ENCODE measurements around the gene A1CF.
A peak's percentile ranks its signal among the peaks of the same experiment; 100 is the strongest.

Gene A1CF

DNA sequence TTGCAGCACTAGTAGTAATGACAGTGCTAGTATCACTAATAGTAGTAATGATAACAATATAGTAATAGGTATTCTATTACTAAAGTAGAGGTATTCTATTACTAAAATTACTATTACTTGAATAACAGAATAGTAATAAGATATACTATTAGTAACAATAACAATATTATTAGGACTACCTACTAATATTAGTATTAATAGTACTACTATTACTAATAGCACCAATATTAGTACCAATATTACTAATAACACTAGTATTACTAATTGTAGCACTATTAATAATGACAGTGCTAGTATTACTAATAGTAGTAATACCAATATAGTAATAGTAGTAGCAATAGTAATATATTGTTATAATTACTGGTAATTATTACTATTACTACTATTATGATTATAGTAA is 24.1 kb downstream of the A1CF start:
- DNase-seq (ENCODE audit: low spot score): no peak

DNA sequence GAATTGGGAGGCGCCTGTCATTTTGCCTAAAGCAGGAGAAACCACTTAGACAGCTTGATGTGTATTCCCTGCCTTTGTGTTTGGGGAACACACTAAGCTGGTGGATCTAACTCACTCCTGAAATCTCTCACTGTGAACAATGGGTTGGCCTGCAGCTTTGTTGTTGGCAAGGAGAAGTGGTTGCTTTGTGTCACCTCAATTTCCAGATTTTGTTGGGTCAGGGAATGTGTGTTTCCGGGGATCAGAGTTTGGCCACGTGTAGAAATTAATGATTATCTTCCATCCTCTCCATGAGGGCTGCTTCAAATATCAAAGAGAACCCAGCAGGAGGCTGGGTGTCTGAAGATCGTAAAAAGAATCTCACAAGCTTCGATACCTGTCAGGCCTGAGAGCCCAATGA is 27.8 kb downstream of the A1CF start:
- DNase-seq (ENCODE audit: low spot score): no peak

DNA sequence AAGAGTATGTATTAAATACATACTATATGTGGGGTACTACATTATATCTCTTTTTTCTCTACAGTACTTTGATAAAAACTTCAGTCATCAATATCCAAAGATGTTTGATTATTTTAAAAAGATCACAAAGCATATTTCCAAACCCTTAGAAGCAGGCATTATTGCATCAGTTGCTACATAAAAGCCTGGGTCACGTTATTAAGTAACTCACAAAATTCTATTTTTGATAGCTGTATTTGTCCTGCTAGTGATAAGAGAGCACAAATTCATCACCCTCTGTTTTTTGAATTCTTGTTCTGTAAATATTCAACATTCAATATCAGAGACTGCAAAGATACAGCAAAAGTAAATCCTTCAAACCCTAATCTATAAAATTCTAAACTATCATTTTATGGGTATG is 30.0 kb downstream of the A1CF start:
- no peak for DNase-seq (ENCODE audit: low spot score)

DNA sequence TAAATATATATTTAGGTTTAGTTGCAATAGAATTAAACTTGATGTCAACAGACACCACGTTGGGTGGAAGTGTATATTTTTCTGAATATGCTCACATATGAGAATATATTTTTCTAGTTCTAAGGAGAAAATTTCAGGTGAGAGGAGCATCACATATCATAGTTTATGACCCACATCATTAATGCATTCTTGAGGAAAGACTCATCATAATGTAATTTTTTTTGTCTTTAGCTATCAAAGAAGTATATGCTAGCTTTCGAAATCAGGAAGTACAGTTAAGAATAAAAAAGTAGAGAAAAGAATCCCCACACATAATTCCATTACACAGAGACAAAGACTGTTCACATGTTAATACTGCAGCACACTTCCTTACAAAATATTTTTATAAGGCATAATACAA is 30.4 kb downstream of the A1CF start:
- DNase-seq (ENCODE audit: low spot score): no peak

DNA sequence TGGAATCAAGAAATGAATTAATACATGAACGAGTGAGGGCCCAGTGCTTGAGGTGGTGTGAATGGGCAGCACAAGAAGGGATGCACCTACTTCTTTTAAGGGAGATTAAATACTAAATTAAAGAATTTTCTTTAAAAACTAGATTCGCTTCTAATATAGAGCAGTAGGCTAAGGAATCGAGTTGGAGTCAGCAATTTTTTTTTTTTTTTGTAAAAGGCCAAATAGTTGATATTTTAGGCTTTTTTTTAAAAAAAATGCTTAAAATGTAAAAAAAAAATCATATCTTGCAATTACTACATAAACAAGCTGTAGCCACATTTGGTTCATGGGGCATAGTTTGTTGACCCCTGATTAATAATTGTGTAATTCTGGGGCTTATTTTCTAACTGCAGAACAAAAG is 31.9 kb downstream of the A1CF start:
- no peak for DNase-seq (ENCODE audit: low spot score)

DNA sequence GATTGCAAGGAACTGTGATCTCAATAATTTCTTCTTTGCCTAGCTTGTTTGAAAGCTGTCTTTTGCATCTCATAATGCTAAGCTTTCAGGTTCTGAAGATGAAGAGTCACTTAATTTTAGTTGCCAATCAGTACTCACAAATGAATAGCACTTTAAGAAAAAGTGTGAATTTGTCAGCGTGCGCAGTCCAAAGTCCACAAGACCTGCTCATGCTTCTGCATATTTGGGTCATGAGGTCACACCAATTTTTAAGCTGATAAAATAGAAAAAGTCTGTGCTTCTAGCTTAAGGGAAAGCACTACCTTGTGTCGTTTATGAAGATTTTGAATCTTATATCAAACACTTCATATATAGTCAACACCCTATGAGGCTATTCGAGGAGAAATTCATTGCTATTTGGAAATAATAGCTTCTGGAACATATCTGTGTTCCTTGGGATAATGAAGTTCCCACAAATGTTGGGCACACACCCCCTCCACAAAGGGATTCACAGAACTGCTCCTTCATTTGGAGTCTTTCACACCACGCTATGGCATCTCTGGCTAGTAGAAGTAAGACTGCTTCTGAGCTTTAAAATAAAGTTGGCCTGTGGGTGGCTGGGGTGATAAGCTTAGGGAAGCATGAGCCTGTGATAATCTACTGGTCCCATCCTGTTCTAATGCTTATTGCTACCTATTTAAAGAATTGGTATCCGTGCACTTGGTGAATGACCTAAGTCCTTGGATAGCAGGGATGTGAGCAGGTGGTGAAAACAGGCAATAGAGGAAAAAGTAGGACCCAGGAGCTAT is 33.3 kb downstream of the A1CF start:
- DNase-seq (ENCODE audit: low spot score): no peak

DNA sequence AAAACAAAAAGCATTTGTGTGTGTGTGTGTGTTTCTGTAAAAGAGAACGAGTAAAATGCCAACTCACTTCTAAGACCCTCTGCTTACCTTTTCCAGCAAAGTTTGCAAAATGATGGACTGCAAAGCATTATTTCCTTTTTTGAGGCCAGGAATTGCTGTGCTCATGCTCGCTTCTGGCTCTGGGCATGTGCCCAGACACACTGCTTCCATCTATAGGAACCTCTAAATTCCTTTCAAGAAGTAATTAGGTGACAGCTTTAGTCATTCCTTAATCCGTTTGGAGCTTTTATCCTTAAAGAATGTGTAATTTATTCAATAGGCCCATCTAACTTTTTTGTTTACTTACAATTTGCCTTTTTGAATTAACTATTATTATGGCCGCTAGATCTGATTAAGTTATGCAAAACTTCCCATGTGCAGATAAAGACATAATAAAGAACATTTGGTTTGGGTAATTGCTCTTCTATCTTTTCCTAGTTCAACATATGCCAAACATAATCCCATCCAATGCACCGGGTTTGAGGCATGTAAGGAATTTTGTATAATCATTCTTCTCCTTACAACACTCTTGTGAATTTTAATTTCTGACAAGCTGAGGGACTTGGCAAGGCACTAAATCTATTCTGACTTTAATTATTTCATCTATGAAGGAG is 34.7 kb downstream of the A1CF start:
- peak; percentile 17 for DNase-seq (ENCODE audit: low spot score)

DNA sequence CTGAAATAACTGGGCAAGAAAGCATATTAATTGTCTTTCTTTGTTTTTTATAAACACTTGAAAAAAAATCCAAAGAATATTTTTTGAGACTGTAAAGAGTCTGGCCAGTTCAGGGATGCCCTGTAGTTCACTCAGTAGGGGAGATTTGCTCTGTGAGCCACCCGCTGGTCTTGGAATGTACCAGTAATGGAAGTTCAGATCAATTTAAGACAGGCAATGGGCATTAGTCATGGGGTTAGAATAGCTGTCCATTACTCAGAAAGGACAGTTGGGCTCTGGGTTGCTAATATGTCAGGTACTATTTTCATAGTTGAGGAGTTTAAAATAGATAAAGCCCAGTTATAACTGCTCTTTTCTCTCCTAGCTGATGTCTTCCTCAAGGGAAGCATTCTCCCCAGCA is 38.7 kb downstream of the A1CF start:
- DNase-seq (ENCODE audit: low spot score): no peak

DNA sequence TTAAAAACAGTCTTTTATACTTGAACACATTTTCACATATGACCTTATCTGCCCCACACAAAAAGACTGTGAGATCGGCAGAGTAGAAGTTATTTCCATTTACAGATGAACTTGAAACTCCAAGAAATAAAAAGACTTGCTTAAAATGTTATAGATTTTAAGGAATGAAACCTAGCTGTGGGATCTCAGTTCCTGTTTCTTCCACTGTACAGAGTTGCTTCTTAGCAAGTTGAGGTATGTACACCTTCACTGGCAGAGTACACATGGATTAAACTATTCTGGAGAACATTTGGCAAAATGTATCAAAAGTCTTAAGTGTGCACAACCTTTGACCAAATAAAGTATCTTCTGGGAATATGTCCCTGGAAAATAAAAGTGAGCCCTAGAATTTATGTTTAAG is 48.3 kb downstream of the A1CF start:
- no peak for DNase-seq (ENCODE audit: low spot score)

DNA sequence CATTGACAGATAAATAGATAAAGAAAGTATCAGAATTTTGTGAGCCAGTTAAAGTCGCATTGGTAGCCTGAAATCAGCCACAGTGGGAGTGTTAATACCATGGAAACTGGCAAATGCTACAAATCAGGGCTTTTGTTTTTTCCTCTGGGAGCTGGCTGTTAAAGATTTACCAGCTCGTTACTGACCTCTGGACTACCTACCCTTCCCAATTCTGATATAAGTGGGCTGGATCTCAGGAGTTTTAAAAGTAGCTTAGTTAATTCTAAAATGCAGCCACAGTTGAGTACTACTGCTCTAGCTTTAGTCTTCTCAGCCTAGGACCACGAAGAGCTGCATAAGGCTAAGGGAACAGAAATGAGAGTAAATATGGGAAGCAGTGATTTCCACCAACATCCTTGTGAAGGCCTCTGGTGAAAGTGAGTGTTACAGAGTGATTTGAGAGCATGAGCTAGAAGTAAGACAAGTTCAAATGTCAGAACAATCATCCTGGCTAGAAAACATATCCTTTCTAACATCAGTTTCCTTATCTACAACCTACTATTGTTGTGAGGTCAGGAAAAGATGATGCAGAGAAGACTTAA is 53.2 kb downstream of the A1CF start:
- no peak for DNase-seq (ENCODE audit: low spot score)

DNA sequence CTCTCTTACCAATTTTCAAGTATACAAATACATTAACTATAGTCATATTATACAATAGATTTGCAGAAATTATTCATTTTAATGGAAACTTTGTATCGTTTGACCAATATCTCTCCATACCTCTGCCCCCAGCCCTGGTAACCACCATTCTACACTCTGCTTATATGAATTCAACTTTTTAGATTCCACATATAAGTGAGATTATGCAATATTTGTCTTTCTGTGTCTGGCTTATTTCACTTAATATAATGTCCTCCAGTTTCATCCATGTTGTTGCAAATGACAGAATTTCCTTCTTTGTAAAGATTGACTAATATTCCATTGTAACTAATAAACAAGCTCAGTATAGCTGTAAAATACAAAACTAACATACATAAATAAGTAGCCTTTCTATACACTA is 55.4 kb downstream of the A1CF start:
- no peak for DNase-seq (ENCODE audit: low spot score)

DNA sequence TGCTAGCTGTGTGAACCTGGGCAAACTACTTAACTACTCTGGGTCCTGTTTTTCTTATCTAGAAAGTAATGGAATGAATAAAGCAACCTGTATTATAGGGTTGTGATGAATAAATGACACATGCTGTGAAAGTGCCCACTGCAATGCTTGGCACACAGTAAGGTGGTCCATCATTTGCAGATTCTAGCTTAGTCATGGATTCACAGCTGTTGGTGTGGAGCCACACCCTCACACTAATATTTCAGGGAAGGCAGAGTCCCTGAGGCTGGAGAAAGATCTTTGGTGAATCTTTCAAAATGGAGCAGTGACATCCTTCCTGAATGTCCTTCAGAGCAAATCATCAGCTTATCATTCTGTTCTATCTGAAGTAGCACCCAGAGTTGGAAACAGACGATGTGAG is 60.6 kb downstream of the A1CF start:
- no peak for DNase-seq (ENCODE audit: low spot score)

DNA sequence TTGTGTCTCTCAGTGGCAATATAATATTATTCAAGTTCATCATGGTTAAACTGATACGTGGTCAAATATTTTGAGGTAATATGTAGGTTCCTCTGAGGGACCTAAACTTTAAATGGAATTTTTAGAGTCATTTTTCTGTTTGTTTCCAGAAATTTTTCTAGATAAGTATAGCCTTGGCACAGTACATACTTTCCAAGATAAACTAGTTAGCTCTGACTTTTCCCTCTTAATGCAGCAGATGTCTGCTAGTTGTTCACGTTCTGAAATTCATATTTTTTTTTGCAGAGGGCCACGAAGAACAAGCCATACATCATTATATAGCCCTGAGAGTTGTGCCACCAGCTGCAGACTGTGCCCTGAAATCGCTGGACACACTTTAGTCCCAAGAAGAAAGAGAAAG is 61.6 kb downstream of the A1CF start:
- no peak for DNase-seq (ENCODE audit: low spot score)

DNA sequence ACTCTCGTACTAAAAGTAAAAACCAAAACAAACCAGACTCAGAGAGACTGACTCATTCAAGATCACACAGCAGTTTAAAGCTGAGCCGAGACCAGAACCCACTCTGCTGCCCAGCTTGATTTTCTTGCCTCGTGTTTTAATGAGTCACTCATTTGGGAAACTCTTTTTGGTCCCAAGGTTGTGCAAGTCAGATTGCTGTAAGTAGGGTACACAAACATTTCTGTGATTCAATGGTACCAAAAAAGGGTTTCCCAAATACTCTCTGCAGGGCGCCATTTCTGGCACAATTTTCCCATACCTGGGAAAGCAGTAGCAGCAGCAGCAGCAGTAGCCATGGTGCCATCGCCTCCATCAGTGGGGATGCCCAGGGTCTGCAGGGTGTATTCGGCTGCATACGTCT is 75.8 kb downstream of the A1CF start:
- DNase-seq (ENCODE audit: low spot score): no peak

DNA sequence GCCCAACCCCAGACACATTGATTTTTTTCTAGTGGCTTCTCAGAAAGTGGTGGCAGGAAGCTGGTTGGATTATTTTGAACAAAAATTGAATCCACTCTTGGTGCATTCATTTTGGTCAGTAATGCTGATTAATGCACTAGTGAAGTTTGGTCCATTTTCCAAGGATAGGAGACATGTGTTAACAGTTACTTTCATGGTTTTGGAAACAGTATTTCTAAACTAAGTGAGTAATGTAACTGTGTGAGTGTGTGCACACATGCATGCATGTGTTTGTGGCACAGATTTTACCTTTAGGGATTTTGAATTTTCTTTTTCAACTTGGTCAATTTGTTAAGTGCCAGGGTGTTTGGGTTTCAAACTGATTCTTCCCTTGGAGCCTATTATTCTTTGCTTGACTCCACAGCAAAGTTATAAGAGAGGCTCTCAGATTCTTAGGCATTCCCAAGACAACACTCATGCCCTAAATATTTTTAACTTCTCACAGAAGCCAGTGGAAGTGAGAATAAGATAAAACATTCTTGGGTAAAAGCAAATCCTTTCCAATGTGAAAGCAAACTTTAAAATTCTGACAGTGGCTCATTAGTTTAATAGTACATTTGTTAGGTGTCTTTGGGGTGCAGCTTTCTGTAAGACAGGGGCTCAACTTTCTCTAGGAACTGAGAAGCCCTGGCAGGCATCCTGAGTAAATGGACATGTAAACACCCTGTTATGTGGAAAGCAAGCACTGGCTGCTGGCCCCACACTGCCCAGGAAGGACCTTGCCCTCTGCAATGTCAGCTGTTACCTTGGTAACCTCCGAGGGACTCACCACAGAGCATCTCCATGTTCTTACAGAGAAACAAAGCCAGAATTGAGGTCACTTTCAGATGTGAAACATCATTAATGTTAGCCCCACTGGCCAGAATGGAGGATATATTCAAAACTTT is 77.3 kb downstream of the A1CF start:
- DNase-seq (ENCODE audit: low spot score): no peak

DNA sequence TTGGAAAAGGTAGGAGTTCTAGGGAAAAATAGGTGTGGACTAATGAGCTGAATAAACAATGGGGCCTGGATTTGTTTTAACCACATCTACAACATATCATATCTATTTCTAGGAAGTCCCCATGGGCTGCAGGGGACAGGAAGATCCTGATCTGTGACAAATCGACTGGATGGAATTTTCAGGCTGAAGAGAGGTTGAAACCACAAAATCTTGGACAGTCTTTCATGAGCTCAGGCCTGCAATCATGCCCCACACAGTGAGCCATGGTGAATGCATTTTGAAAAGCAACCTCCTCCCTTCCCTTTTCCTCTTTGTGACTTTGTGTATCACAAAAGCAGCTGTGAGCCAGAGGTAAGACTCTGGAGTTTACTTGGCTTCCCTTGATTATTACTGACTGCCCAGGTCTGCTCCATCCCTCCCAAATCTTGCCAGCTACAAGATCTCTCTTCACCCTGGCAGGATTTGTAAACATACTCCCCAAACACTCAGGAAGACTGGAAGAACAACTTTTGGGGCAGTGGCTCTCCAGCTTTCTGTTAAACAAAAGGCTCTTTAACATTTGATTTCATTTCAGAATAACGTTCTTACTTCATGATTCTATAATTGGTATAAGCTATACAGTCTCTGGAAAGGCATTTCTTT is 79.3 kb downstream of the A1CF start:
- no peak for DNase-seq (ENCODE audit: low spot score)

DNA sequence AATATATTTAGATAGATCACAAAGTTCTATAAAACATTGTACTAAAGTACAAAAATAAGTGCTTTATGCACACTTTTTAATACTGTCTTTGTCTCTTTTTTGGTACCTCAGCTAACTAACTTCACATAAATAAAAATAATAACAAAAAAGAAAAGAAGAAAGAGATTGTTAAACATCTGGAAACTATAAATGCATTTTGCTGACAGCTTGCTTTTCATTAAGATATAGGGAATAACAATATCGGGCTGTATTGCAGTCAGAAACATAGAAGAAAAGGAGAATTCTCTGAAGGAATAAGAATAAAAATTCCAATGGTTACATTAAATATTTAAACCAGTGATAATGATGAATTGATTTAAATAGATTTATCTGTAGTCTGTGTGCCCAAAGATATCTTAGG is 85.8 kb downstream of the A1CF start:
- DNase-seq (ENCODE audit: low spot score): no peak

DNA sequence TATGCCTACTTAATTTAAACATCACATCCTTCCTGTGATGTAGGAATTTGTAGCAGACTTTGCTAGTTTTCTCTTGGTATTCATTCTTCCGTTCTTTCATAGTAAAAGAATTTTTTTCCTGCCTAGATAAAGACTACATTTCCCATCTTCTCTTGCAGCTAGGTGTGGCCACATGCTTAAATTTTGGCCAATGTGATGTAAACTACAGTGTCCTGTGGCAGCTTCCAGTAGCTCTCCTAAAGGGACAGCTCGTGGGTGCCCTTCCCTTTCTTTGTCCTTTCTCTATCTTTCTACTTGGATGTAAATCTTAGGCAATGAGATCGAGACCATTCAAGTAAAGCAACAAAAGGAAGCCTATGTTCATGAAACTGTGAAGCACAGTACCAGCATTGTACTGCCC is 87.1 kb downstream of the A1CF start:
- no peak for DNase-seq (ENCODE audit: low spot score)

DNA sequence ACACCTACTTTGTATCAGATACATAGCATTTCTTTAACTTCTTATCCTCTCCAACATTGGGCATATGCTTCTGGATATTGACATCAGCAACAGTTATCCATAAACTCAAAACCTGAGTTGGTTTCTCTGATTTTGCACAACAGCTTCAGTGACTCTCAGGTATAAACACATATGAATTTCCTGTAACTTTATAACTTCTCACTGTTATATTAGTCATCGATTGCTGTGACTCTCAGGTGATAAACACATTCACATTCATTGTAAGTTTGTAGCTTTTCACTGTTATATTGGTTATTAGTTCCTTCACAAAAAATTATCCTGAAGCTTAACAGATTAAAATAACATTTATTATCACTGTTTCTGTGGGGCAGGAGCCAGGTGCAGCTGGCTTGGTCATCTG is 88.7 kb downstream of the A1CF start:
- no peak for DNase-seq (ENCODE audit: low spot score)

DNA sequence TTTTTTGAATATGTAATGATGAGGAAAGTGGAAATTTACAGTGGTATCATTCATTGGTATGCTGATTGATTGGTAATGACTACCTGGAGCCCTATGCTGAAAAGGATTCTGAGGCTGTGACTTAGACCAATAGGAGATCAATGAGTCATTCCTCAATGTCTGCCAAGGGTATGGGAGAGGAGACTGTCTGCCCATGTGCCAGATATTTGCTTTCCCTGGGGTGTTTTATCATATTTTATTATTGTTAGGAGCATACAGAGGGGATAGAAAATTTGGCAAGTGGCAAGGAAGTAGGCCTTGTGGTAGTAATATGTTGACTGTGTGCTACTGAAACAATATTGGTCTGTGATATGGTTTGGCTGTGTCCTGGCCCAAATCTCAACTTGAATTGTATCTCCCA is 90.9 kb downstream of the A1CF start:
- DNase-seq (ENCODE audit: low spot score): no peak

DNA sequence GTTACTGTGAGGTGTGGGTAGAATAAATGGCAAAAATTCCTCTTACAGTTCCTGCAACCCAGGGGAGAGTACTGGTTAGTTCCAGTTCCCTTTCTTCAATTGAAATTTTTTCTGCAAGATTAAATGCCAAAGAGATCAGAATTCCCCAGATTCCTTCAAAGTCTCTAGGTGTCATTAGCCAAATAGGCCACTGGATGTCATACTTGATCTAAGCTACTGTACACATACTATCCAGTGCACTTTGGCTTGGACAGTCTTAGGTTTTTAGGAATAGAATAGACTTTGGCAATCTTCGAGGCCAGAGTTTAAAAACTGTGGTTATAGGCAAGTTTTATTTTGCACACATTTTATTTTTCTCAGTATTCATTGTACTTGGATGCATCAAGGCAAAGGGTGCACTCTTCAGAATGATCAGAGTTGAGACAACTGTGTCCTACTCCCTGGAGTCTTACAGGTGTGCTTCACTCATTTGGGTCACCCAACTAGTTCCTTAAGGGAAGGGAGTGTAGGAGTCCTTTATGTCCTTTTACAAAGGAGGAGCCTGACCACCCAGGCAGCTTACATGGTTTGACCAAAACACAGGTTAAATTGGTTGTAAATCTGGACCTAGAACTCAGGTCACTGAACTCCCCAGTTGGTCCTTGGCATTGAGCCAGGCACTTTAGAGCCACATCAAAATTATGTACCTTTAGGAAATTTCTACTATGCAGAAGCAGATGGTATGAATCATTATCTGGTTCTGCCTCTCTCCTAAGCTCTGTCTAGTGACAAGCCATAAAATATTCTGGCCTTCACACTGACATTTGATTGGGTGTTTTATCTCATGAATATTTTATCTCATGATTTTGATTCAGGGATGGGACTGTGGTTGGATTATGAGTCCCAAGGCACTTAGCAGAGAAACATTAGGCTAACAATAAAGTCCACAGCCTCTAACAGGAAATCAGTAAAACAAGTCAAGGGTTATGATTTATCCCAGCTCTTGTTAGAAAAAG is 96.2 kb downstream of the A1CF start:
- no peak for DNase-seq (ENCODE audit: low spot score)
